Measurements from ENCODE around the gene PRSS22.

PRSS22 gene

GRCh38 chr16:2814551-2815298, 43.2 kb downstream of the PRSS22 start:
- H3K36me3 Mint-ChIP-seq (ENCODE audit: low read depth) = no peaks in the 10 kb centered on the region
- no peak for TF ChIP-seq CTCF (IDR thresholded peaks at IDR 0.05; ENCODE audit: unreplicated experiment in 3 of 3)
- H3K4me1 Mint-ChIP-seq = no peaks in the 10 kb centered on the region
- H3K27ac Mint-ChIP-seq = no peak overlapping the region
- H3K9me3 Mint-ChIP-seq = peaks cover 2% of the 10 kb centered on the region
- no peak overlapping the region for H3K4me3 Mint-ChIP-seq
- peaks cover 21% of the 10 kb centered on the region for H3K27me3 Mint-ChIP-seq (ENCODE audit: low read depth)

GRCh38 chr16:2813771-2814221, 44.2 kb downstream of the PRSS22 start:
- Mint-ChIP-seq H3K4me3 (no peak overlapping the region), H3K4me1 (no peaks in the 10 kb centered on the region), H3K9me3 (peaks cover 10% of the 10 kb centered on the region), H3K27ac (no peak overlapping the region), H3K27me3 (ENCODE audit: low read depth) (peaks cover 22% of the 10 kb centered on the region), H3K36me3 (ENCODE audit: low read depth) (no peaks in the 10 kb centered on the region)
- TF ChIP-seq CTCF (IDR thresholded peaks at IDR 0.05; ENCODE audit: unreplicated experiment in 3 of 3) = no peak

GRCh38 chr16:2811703-2812471, 46.1 kb downstream of the PRSS22 start:
- no peaks in the 10 kb centered on the region for H3K36me3 Mint-ChIP-seq (ENCODE audit: low read depth)
- TF ChIP-seq CTCF (IDR thresholded peaks at IDR 0.05; ENCODE audit: unreplicated experiment in 3 of 3) = no peak
- H3K9me3 Mint-ChIP-seq = peaks cover 19% of the 10 kb centered on the region
- no peak overlapping the region for H3K4me3 Mint-ChIP-seq
- H3K4me1 Mint-ChIP-seq = no peaks in the 10 kb centered on the region
- H3K27me3 Mint-ChIP-seq (ENCODE audit: low read depth) = peaks cover 30% of the 10 kb centered on the region
- no peak overlapping the region for H3K27ac Mint-ChIP-seq

GRCh38 chr16:2810651-2811050, 47.3 kb downstream of the PRSS22 start:
- H3K27me3 Mint-ChIP-seq (ENCODE audit: low read depth) = peaks cover 40% of the 10 kb centered on the region
- H3K4me3 Mint-ChIP-seq = no peak overlapping the region
- no peak for TF ChIP-seq CTCF (IDR thresholded peaks at IDR 0.05; ENCODE audit: unreplicated experiment in 3 of 3)
- peaks cover 22% of the 10 kb centered on the region for H3K9me3 Mint-ChIP-seq
- no peaks in the 10 kb centered on the region for H3K36me3 Mint-ChIP-seq (ENCODE audit: low read depth)
- H3K27ac Mint-ChIP-seq = no peak overlapping the region
- no peaks in the 10 kb centered on the region for H3K4me1 Mint-ChIP-seq

- H3K4me3 Mint-ChIP-seq = no peak overlapping the region
- H3K36me3 Mint-ChIP-seq (ENCODE audit: low read depth) = peaks cover 3% of the 10 kb centered on the region
- H3K4me1 Mint-ChIP-seq = no peaks in the 10 kb centered on the region
- H3K27ac Mint-ChIP-seq = no peak overlapping the region
- peaks cover 40% of the 10 kb centered on the region for H3K27me3 Mint-ChIP-seq (ENCODE audit: low read depth)
- peaks cover 31% of the 10 kb centered on the region for H3K9me3 Mint-ChIP-seq
- TF ChIP-seq CTCF (IDR thresholded peaks at IDR 0.05; ENCODE audit: unreplicated experiment in 3 of 3) = no peak
These were observed 48.7 kb downstream of the PRSS22 start for GRCh38 chr16:2809149-2809760.

All from nephron (organoid).